ENCODE results near the gene LOXL4. TPM values are rescaled to one million over a fixed set of nuclear protein-coding genes. Genes with fewer than 3 reads are reported as not detected.
A peak's percentile ranks its signal among the peaks of the same experiment; 100 is the strongest.

Gene LOXL4
- total RNA-seq, 1 experiment from 2014 or later: 3.7 TPM

DNA sequence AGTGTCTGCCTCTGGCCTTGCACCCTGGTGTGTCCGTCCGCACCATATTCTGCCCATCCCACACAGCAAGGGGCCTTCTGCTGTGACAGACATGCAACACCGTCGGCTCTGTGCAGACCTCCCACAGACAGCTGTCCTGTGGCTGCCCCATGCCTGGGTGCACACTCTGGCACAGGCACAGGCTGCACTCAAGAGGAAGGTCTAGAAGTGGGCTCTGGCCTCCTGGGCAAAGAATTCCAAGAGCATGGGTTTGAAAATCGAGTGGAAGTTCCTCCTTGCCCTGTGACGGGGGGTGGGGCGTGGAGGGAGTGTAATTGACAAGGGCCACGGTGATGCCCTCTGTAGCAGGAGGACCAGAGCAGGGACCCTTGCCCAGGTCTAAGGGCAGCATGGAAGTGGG is 4.3 kb upstream of the LOXL4 start:
- peaks cover 28% of the 10 kb centered on the region for H3K4me1 ChIP-seq
- CTCF ChIA-PET: no interaction called here

DNA sequence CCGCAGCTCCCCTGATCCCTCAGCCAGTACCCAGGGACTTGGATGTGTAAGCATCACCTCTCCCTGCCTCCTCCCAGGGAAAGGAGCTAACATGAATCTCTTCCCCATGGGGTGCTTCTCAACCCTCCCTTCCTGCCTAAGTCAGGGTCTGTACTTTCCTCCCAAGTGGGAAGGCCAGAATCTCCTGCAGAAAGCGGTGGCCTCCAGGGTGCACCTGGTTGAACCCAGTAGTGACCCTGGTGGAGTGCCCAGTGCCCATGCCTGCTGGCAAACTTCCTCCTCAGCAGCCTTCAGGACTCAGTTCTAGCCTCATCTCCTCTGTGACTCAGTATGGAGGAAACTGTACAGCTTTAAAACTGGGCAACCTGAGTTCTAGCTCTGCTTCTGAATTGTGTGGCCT is 2.8 kb upstream of the LOXL4 start:
- Histone ChIP-seq H3K4me3 (ENCODE audit: low read depth, low read length) (no peak overlapping the region), H3K9me3 (no peaks in the 10 kb centered on the region), H3K36me3 (ENCODE audit: control insufficient read depth, insufficient read depth, low read length) (no peaks in the 10 kb centered on the region), H3K27me3 (replicated peaks; ENCODE audit: control insufficient read depth, insufficient read depth, low read length) (no peaks in the 10 kb centered on the region), H3K4me1 (peaks cover 28% of the 10 kb centered on the region)
- TF ChIP-seq, protein P1, sequence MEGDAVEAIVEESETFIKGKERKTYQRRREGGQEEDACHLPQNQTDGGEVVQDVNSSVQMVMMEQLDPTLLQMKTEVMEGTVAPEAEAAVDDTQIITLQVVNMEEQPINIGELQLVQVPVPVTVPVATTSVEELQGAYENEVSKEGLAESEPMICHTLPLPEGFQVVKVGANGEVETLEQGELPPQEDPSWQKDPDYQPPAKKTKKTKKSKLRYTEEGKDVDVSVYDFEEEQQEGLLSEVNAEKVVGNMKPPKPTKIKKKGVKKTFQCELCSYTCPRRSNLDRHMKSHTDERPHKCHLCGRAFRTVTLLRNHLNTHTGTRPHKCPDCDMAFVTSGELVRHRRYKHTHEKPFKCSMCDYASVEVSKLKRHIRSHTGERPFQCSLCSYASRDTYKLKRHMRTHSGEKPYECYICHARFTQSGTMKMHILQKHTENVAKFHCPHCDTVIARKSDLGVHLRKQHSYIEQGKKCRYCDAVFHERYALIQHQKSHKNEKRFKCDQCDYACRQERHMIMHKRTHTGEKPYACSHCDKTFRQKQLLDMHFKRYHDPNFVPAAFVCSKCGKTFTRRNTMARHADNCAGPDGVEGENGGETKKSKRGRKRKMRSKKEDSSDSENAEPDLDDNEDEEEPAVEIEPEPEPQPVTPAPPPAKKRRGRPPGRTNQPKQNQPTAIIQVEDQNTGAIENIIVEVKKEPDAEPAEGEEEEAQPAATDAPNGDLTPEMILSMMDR (IDR thresholded peaks at IDR 0.05; ENCODE audit: insufficient read depth in 1 of 2, low read depth in 1 of 2, low read length in 1 of 2, severe bottlenecking in 1 of 2, unreplicated experiment in 1 of 2): no peak
- no peak for DNase-seq
- Mint-ChIP-seq H3K4me3 (ENCODE audit: unreplicated experiment) (no peak overlapping the region), H3K9me3 (ENCODE audit: unreplicated experiment) (peaks cover 5% of the 10 kb centered on the region), H3K36me3 (ENCODE audit: insufficient read depth, unreplicated experiment) (peaks cover 4% of the 10 kb centered on the region), H3K27ac (ENCODE audit: unreplicated experiment) (no peak overlapping the region), H3K27me3 (ENCODE audit: insufficient read depth, unreplicated experiment) (no peaks in the 10 kb centered on the region), H3K4me1 (ENCODE audit: low read depth, unreplicated experiment) (peaks cover 36% of the 10 kb centered on the region)
- POLR2A ChIA-PET: no interaction called here
- no TSS peak for BruUV-seq (replicated peaks)
- intact Hi-C loops (cut with micrococcal nuclease; ENCODE audit: unreplicated experiment): loop anchor here (2.0 kb wide), 1 partner anchor 38 kb away; no protein-coding TSS in a partner anchor
- CTCF ChIA-PET: no interaction called here

More for the DNA sequence above, 4.3 kb upstream of the LOXL4 start:
- peaks cover 9% of the 10 kb centered on the region for H3K9me3 Mint-ChIP-seq (ENCODE audit: unreplicated experiment)
- no peak overlapping the region for H3K4me3 ChIP-seq (ENCODE audit: low read depth, low read length)
- no TSS peak for BruUV-seq (replicated peaks)
- H3K4me1 Mint-ChIP-seq (ENCODE audit: low read depth, unreplicated experiment): peaks cover 21% of the 10 kb centered on the region
- no peaks in the 10 kb centered on the region for H3K27me3 ChIP-seq (replicated peaks; ENCODE audit: control insufficient read depth, insufficient read depth, low read length)
- TF ChIP-seq, protein P1 (IDR thresholded peaks at IDR 0.05; ENCODE audit: insufficient read depth in 1 of 2, low read depth in 1 of 2, low read length in 1 of 2, severe bottlenecking in 1 of 2, unreplicated experiment in 1 of 2): no peak
- intact Hi-C loops (cut with micrococcal nuclease; ENCODE audit: unreplicated experiment): no loop called here
- peaks cover 4% of the 10 kb centered on the region for H3K36me3 Mint-ChIP-seq (ENCODE audit: insufficient read depth, unreplicated experiment)
- H3K27me3 Mint-ChIP-seq (ENCODE audit: insufficient read depth, unreplicated experiment): no peaks in the 10 kb centered on the region
- no peak for DNase-seq
- H3K9me3 ChIP-seq: no peaks in the 10 kb centered on the region
- POLR2A ChIA-PET: no interaction called here
- no peaks in the 10 kb centered on the region for H3K36me3 ChIP-seq (ENCODE audit: control insufficient read depth, insufficient read depth, low read length)
- H3K27ac Mint-ChIP-seq (ENCODE audit: unreplicated experiment): no peak overlapping the region
- no peak overlapping the region for H3K4me3 Mint-ChIP-seq (ENCODE audit: unreplicated experiment)

DNA sequence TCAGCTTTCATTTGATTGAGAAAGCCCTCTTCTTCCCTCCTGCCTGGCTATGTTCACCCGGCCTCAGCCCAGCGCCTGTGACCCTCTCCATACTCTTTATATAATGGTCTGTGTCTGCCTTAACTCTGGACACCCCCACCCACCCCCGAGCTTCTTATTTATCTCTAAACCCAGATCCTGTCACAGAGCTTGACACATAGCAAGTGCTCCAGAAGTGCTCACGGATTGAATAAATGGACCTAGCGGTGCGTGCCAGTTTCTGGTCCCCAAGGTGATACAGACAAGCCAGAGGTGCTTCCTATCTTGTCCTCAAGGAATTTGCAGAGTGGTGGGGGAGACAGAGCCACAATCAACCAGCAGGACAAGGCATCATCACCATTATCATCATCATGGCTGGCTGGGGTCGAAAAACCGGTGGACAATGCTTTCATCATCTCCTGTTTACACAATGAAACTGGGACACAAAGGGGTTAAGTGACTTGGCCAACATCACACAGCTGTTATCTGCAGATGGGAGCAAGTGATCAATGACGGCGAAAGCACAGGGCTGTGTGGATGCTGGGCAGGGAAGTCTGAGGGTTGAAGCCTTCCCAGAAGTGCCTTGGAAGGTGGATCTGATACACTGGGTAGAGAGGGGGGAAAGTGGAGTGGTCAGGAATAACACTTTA is 2.2 kb upstream of the LOXL4 start:
- H3K27me3 Mint-ChIP-seq (ENCODE audit: insufficient read depth, unreplicated experiment): no peaks in the 10 kb centered on the region
- CTCF ChIA-PET: no interaction called here
- intact Hi-C loops (cut with micrococcal nuclease; ENCODE audit: unreplicated experiment): loop anchor here (2.0 kb wide), 1 partner anchor 39 kb away; no protein-coding TSS in a partner anchor
- no peaks in the 10 kb centered on the region for H3K36me3 ChIP-seq (ENCODE audit: control insufficient read depth, insufficient read depth, low read length)
- peak in 1 of 2 experiments; percentile 41 for DNase-seq
- H3K4me3 Mint-ChIP-seq (ENCODE audit: unreplicated experiment): peak overlapping the region; percentile 8
- H3K4me1 ChIP-seq: peaks cover 28% of the 10 kb centered on the region
- peak overlapping the region; percentile 77 for H3K27ac Mint-ChIP-seq (ENCODE audit: unreplicated experiment)
- POLR2A ChIA-PET: no interaction called here
- no peaks in the 10 kb centered on the region for H3K9me3 Mint-ChIP-seq (ENCODE audit: unreplicated experiment)
- no TSS peak for BruUV-seq (replicated peaks)
- H3K9me3 ChIP-seq: no peaks in the 10 kb centered on the region
- H3K4me1 Mint-ChIP-seq (ENCODE audit: low read depth, unreplicated experiment): peaks cover 37% of the 10 kb centered on the region
- H3K4me3 ChIP-seq (ENCODE audit: low read depth, low read length): no peak overlapping the region
- TF ChIP-seq, protein P1 (IDR thresholded peaks at IDR 0.05; ENCODE audit: insufficient read depth in 1 of 2, low read depth in 1 of 2, low read length in 1 of 2, severe bottlenecking in 1 of 2, unreplicated experiment in 1 of 2): no peak
- peaks cover 4% of the 10 kb centered on the region for H3K36me3 Mint-ChIP-seq (ENCODE audit: insufficient read depth, unreplicated experiment)
- no peaks in the 10 kb centered on the region for H3K27me3 ChIP-seq (replicated peaks; ENCODE audit: control insufficient read depth, insufficient read depth, low read length)
